ENCODE results near the gene FADS2.

DNA sequence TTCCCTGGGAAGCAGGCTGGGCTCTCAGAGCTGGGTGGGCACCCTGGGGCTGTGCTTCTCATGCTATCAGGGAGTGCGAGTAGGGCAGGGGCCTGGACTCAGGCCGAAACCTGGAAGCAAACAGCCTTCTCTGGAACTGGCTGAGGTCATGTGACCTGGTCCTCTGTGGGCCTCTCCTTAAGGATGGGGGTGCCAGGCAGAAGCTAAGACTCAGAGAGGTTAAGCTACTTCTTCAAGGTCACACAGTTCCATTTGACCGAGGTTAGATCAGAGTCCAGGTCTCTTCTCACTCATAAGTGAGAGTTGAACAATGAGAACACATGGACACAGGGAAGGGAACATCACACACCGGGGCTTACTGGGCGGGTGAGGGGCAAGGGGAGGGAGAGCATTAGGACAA is 55.8 kb downstream of the FADS2 start:
- TF ChIP-seq, protein P1, sequence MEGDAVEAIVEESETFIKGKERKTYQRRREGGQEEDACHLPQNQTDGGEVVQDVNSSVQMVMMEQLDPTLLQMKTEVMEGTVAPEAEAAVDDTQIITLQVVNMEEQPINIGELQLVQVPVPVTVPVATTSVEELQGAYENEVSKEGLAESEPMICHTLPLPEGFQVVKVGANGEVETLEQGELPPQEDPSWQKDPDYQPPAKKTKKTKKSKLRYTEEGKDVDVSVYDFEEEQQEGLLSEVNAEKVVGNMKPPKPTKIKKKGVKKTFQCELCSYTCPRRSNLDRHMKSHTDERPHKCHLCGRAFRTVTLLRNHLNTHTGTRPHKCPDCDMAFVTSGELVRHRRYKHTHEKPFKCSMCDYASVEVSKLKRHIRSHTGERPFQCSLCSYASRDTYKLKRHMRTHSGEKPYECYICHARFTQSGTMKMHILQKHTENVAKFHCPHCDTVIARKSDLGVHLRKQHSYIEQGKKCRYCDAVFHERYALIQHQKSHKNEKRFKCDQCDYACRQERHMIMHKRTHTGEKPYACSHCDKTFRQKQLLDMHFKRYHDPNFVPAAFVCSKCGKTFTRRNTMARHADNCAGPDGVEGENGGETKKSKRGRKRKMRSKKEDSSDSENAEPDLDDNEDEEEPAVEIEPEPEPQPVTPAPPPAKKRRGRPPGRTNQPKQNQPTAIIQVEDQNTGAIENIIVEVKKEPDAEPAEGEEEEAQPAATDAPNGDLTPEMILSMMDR (IDR thresholded peaks at IDR 0.05): no peak
- no peak for TF ChIP-seq POLR2A (IDR thresholded peaks at IDR 0.05)
- no peak for TF ChIP-seq EP300 (IDR thresholded peaks at IDR 0.05; ENCODE audit: low read depth)
- TF ChIP-seq POLR2AphosphoS5 (IDR thresholded peaks at IDR 0.05): no peak

Measured in transverse colon (tissue), 4 donors.